HEK293 (cell line): ENCODE results near the gene TXNRD2.

Source experiments
- CTCF ChIP-seq: fragments of 450-650 bp; formaldehyde crosslinking; IDR thresholded peaks from 2 replicates; pipeline ENCODE4 v1.5.1; 2016; ENCODE audit warnings: missing biosample characterization, missing genetic modification characterization
- ZNF211 ChIP-seq: fragments of 450-650 bp; formaldehyde crosslinking; IDR thresholded peaks from 2 replicates; pipeline ENCODE4 v1.5.1; 2016; ENCODE audit warnings: low read depth, missing biosample characterization, missing genetic modification characterization
- ZNF274 ChIP-seq, 2 experiments: fragments of 200-500 bp in 1 of 2; fragments of 450-650 bp in 1 of 2; sonication (Bioruptor generic) in 1 of 2; formaldehyde crosslinking in 1 of 2; IDR thresholded peaks; 2 replicates each; pipeline versions ENCODE4 v1.5.1 to v1.6.1; 2014 to 2016; ENCODE audit warnings: borderline replicate concordance in 1 of 2, inconsistent platforms in 1 of 2, low read length in 1 of 2, missing biosample characterization in 1 of 2, missing genetic modification characterization in 1 of 2
- ZNF354C ChIP-seq: fragments of 450-650 bp; formaldehyde crosslinking; IDR thresholded peaks from 2 replicates; pipeline ENCODE4 v1.5.1; 2016; ENCODE audit warnings: missing biosample characterization, missing genetic modification characterization, low read depth, borderline replicate concordance
- ZNF391 ChIP-seq: fragments of 450-650 bp; formaldehyde crosslinking; IDR thresholded peaks from 2 replicates; pipeline ENCODE4 v1.5.1; 2016; ENCODE audit warnings: low read depth, missing biosample characterization, missing genetic modification characterization, borderline replicate concordance
- ZNF513 ChIP-seq: fragments of 450-650 bp; IDR thresholded peaks from 2 replicates; pipeline ENCODE4 v1.5.1; 2018; ENCODE audit warnings: missing biosample characterization, missing genetic modification characterization
- ZNF521 ChIP-seq: fragments of 450-650 bp; formaldehyde crosslinking; IDR thresholded peaks from 2 replicates; pipeline ENCODE4 v1.5.1; 2017; ENCODE audit warnings: missing biosample characterization, mild to moderate bottlenecking, missing genetic modification characterization
- ZNF530 ChIP-seq: fragments of 450-650 bp; formaldehyde crosslinking; IDR thresholded peaks from 2 replicates; pipeline ENCODE4 v1.5.1; 2016; ENCODE audit warnings: low read depth, missing biosample characterization, missing genetic modification characterization
- ZNF76 ChIP-seq: fragments of 450-650 bp; formaldehyde crosslinking; IDR thresholded peaks from 2 replicates; pipeline ENCODE4; 2016; ENCODE audit warnings: low read depth, missing biosample characterization, missing genetic modification characterization, borderline replicate concordance
- ZSCAN30 ChIP-seq: fragments of 450-650 bp; IDR thresholded peaks from 2 replicates; pipeline ENCODE4 v1.5.1; 2018; ENCODE audit warnings: missing biosample characterization, mild to moderate bottlenecking, missing genetic modification characterization, moderate library complexity

- TF ChIP-seq ZNF391 (tag by site-specific recombination) (no peak), CTCF (tag by site-specific recombination) (no peak), ZNF354C (no peak), ZNF211 (tag by site-specific recombination) (no peak), ZNF513 (no peak), ZNF530 (no peak), ZSCAN30 (no peak), ZNF274 (IDR thresholded peaks at IDR 0.05; ENCODE audit: low read length) (no peak), ZNF274 (tag by site-specific recombination; IDR thresholded peaks at IDR 0.05; ENCODE audit: borderline replicate concordance) (no peak), ZNF76 (no peak), ZNF521 (tag by site-specific recombination) (no peak)
These were observed 63.0 kb downstream of the TXNRD2 start for GRCh38 chr22:19878461-19879245.
